NOMO-1 treated with DMSO at 0.1 percent for 48 hours (cell line): ENCODE measurements around the gene BDH1.

ENCODE experiments used
- DNase-seq: peaks from one replicate; lab custom pipeline; 2025; ENCODE audit not compliant: unreplicated experiment; lab: John Stamatoyannopoulos, UW

BDH1 gene

GRCh38 chr3:197507541-197507940 is 48.2 kb downstream of the BDH1 start:
- no peak for DNase-seq

DNA sequence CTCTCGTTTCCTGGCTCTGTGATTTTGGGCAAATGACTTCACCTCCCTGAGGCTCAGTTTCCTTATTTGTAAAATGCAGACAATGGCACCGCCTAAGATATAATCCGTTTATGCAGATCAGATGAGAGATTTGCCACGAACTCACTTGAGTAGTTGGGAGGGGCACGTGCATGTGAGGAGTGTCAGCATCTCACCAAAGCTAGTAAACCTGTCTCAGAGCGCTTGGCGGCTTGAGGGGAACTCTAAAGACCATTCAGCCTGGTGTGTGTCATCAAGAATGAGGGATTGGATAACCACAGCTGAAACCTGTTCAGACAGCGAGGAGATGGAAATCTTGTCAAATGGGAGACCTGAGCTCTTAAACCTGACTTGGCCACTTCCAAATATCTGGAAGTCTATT is 48.7 kb downstream of the BDH1 start:
- no peak for DNase-seq

GRCh38 chr3:197505796-197506548 is 49.8 kb downstream of the BDH1 start:
- DNase-seq = peak; percentile 27

DNA sequence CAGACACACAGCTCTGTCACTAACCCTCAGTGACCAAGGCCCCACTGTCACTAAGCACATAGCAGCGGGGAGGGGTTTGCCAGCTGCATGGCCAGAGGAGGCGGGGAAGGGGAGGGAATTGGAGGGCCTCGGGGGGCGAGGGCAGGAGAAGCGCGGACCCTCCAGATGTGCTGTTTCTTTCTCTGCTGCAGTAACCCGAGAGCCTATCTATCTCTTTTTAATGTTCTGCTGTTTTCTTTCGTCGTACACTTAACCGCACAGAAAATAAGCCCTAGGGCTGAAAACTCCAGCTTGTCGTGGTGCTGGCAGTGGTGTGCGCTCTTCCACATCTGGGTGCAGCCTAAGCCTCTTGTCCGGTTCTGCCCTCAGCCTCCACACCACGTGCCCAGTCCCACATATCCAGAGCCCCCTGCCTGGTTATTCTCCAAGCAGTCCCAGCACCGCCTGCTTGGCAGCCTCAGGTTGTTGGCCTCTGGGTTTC is 51.1 kb downstream of the BDH1 start:
- DNase-seq = no peak

- DNase-seq = no peak
These were observed 51.5 kb downstream of the BDH1 start for GRCh38 chr3:197504229-197504628.

GRCh38 chr3:197503652-197504051 is 52.1 kb downstream of the BDH1 start:
- no peak for DNase-seq

GRCh38 chr3:197501879-197502620 is 53.7 kb downstream of the BDH1 start:
- peak; percentile 99 for DNase-seq

GRCh38 chr3:197501496-197501878 is 54.3 kb downstream of the BDH1 start:
- DNase-seq = peak; percentile 91

- no peak for DNase-seq
These were observed 55.0 kb downstream of the BDH1 start for GRCh38 chr3:197500812-197501211.

DNA sequence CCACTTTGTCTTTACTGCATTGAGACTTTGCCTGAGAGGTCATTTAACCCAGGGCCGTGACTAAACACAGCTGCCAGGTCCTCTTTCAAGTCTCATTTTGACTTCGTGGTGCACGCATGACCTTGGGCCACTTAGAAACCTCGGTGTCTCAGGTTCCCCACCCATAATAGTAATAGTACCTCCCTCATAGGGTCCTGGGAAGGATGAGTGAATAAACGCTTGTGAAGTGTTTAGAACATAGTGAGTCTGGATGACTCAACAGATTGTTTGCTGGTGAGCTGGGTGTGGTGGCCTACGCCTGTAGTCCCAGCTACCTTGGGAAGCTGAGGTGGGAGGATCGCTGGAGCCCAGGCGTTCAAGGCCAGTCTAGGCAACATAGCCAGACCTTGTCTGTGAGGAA is 56.3 kb downstream of the BDH1 start:
- no peak for DNase-seq

DNA sequence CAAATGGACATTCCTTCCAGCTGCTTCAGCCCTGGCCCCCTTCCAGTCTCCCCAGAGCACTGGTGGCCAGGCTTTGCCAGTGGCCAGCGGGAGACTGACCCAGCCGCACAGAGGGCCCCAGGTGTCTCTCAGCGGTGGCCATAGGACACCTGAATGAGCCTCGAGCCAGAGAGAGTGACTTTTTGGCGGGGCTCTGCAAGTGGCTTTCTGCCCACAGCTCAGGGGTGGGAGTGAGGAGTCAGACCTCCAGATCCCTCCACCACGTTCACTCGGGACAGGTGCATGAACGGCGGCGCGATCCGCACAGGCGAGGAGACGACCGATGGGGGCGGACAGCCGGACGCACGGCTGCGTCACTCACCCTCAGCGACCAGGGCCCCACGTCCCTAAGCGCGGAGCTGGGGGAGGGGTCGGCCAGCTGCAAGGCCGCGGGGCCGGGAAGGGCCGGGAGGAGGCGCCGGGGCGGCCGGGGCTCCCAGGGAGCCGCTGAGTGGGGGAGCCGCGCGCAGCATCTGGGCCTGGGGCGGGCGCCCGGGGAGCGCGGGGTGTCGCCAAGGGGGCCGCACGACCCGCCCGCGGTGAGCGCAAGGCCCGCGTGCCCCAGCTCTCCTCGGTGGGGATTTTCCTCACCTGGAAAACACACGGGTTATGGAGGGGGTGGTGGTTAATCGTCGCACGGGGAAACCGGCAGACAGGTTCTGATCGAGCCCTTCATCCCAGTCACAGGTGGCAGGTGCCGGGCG is 57.1 kb downstream of the BDH1 start:
- DNase-seq = no peak

- no peak for DNase-seq
These were observed 59.0 kb downstream of the BDH1 start for GRCh38 chr3:197496746-197497125.

GRCh38 chr3:197495999-197496745 is 59.6 kb downstream of the BDH1 start:
- no peak for DNase-seq

DNA sequence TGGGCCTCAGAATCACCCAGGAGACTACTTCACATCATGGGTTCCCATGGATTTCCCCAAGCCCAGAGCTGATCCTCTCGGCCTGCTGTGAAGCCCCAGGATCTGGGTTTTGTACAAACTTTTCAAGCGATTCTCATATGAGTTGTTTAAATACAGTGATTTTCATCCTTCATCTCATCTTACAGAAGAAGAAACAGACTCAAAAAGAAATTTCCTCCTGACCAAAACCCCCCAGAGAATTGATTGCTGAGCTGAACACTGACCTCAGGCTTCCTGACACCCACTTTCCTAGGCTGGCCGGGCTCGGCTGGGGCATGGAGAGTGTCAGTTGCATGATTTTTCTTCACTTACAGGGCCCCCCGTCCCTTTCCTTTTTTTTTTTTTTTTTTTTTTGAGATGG is 60.3 kb downstream of the BDH1 start:
- no peak for DNase-seq

GRCh38 chr3:197495059-197495455 is 60.7 kb downstream of the BDH1 start:
- DNase-seq = no peak

DNA sequence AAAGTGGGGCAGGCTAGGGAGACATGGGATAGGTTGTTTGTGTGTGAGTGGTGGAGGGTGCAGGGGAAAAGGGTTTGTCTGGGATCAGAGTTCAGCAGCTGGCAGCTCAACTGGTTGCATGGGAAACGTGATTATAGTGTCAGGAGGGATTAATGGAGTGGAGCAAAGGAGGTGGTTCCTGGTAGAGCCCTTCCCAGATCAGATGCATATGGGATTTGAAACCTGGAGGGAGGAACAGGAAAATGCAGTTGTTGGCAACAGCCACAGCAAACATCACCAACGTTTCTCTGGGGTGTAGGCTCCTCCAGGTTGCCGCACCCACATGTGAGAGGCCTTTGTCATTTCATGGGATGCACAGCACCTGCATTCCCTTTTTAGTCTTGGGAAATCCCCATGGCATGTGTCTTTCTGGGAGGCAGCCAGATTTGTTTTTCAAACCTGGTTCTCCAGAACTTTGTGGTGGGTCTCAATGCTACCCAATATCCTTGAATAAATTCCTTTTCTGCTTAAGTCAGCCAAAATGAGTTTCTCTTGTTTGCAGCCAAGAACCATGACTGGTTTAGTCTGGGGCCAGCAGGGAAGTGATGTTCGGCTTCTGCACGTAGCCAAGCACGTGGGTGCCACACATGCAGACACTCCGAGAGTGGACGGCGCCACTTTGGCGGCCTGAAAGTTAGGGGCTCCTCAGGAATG is 61.3 kb downstream of the BDH1 start:
- DNase-seq = no peak

- DNase-seq = no peak
These were observed 62.7 kb downstream of the BDH1 start for GRCh38 chr3:197493049-197493448.

GRCh38 chr3:197491923-197492664 is 63.7 kb downstream of the BDH1 start:
- DNase-seq = no peak

GRCh38 chr3:197491478-197491877 is 64.3 kb downstream of the BDH1 start:
- no peak for DNase-seq
